Endodermal cell (in vitro differentiated cells): ENCODE measurements around the gene USP37. TPM values are rescaled to one million over a fixed set of nuclear protein-coding genes. Genes with fewer than 3 reads are reported as not detected.

Experiments
- DNase-seq: peaks from one replicate; pipeline ENCODE4 v3.0.0-alpha.2; 2017
- H3K27ac ChIP-seq: 2 replicates; pipeline ENCODE4 v1.5.1; 2013; ENCODE audit warnings: mild to moderate bottlenecking, low read depth, low read length, moderate library complexity
- H3K27me3 ChIP-seq: 2 replicates; pipeline ENCODE4 v1.6.1; 2013; ENCODE audit warnings: mild to moderate bottlenecking, low read length, moderate library complexity; ENCODE audit not compliant: insufficient read depth, control insufficient read depth, poor library complexity, severe bottlenecking
- H3K36me3 ChIP-seq: 2 replicates; pipeline ENCODE4 v1.7.0; 2013; ENCODE audit warnings: mild to moderate bottlenecking, low read length, moderate library complexity; ENCODE audit not compliant: control insufficient read depth, insufficient read depth
- H3K4me1 ChIP-seq: one replicate; pipeline ENCODE4 v1.7.0; 2013; ENCODE audit warnings: low read length; ENCODE audit not compliant: control insufficient read depth, insufficient read depth
- H3K4me3 ChIP-seq: 2 replicates; pipeline ENCODE4 v1.5.1; 2013; ENCODE audit warnings: mild to moderate bottlenecking, low read length, moderate library complexity
- H3K9ac ChIP-seq: 2 replicates; pipeline ENCODE4 v1.6.1; 2013; ENCODE audit warnings: mild to moderate bottlenecking, low read length, moderate library complexity; ENCODE audit not compliant: poor library complexity, severe bottlenecking; ENCODE audit errors: extremely low read depth
- H3K9me3 ChIP-seq: 2 replicates; pipeline ENCODE4 v1.6.1; 2013; ENCODE audit warnings: mild to moderate bottlenecking, low read length, moderate library complexity; ENCODE audit not compliant: control insufficient read depth
- H3K27ac Mint-ChIP-seq: 2 replicates; pipeline ENCODE4 v1.8.0; 2020; ENCODE audit warnings: mixed read lengths
- H3K27me3 Mint-ChIP-seq: 2 replicates; pipeline ENCODE4 v1.8.0; 2021; ENCODE audit warnings: mild to moderate bottlenecking, mixed read lengths; ENCODE audit not compliant: insufficient read depth
- H3K36me3 Mint-ChIP-seq: 2 replicates; pipeline ENCODE4 v1.8.0; 2020; ENCODE audit warnings: low read depth, mixed read lengths
- H3K4me1 Mint-ChIP-seq: 2 replicates; pipeline ENCODE4 v1.8.0; 2020; ENCODE audit warnings: mixed read lengths
- H3K4me3 Mint-ChIP-seq: 2 replicates; pipeline ENCODE4 v1.8.0; 2020; ENCODE audit warnings: mild to moderate bottlenecking, moderate library complexity, mixed read lengths
- H3K9me3 Mint-ChIP-seq: 2 replicates; pipeline ENCODE4 v1.8.0; 2020; ENCODE audit warnings: mild to moderate bottlenecking, mixed read lengths
- WGBS, 2 experiments: methylation state at CpG; one replicate each; pipeline versions ENCODE4 v1.1.5 to v1.1.7; 2013; ENCODE audit warnings: missing lambda C conversion rate in 2 of 2, mixed read lengths in 1 of 2; ENCODE audit not compliant: insufficient coverage in 1 of 2, insufficient read length in 1 of 2; 5-methylcytosine and 5-hydroxymethylcytosine counted together
- total RNA-seq, 2 donors: library from RNA; stranded (reverse); fragmentation: NEBNext Ultra II Directional in 1 of 2; extraction: Animal tissue kit (Norgen Biotek cat#: 25700) in 1 of 2; gene quantifications; 2 replicates in 1 of 2; 3 replicates in 1 of 2; pipeline ENCODE4 v1.2.1, GENCODE V29; 2021
- TF ChIP-seq, protein P1 (sequence below): fragments of 200-600 bp; sonication (generic); conservative IDR thresholded peaks from 2 replicates; pipeline ENCODE4 v1.5.0; 2021; ENCODE audit warnings: antibody characterized with exemption, mild to moderate bottlenecking

The USP37 gene
- total RNA-seq, 2 donors from 2014 or later: 23.2 to 24.0 TPM

DNA sequence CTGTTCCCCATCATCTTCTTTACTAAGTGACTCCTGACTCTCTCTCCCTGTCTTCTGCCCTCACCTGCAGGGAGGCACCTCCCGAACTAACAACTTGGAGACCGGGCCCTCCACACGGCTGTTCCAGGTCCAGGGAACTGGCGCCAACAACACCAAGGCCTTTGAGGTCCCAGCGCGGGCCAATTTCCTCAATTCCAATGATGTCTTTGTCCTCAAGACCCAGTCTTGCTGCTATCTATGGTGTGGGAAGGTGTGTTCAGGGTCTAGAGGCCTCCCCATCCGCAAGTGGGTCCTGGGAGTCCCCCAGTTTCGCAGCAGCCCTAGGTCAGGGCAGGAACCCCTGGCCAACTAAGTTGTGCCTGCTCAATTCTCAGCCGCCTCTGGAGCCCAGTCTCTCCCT, 133.7 kb downstream of the USP37 start:
- H3K9ac ChIP-seq: no peak overlapping the region
- no peak overlapping the region for H3K4me3 ChIP-seq
- H3K4me1 ChIP-seq: no peaks in the 10 kb centered on the region
- Mint-ChIP-seq H3K36me3 (peaks cover 29% of the 10 kb centered on the region), H3K27ac (no peak overlapping the region), H3K4me3 (no peak overlapping the region), H3K9me3 (no peaks in the 10 kb centered on the region), H3K4me1 (no peaks in the 10 kb centered on the region), H3K27me3 (no peaks in the 10 kb centered on the region)
- H3K27ac ChIP-seq: no peak overlapping the region
- H3K9me3 ChIP-seq: no peaks in the 10 kb centered on the region
- TF ChIP-seq, protein P1, sequence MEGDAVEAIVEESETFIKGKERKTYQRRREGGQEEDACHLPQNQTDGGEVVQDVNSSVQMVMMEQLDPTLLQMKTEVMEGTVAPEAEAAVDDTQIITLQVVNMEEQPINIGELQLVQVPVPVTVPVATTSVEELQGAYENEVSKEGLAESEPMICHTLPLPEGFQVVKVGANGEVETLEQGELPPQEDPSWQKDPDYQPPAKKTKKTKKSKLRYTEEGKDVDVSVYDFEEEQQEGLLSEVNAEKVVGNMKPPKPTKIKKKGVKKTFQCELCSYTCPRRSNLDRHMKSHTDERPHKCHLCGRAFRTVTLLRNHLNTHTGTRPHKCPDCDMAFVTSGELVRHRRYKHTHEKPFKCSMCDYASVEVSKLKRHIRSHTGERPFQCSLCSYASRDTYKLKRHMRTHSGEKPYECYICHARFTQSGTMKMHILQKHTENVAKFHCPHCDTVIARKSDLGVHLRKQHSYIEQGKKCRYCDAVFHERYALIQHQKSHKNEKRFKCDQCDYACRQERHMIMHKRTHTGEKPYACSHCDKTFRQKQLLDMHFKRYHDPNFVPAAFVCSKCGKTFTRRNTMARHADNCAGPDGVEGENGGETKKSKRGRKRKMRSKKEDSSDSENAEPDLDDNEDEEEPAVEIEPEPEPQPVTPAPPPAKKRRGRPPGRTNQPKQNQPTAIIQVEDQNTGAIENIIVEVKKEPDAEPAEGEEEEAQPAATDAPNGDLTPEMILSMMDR: no peak
- no peak for DNase-seq
- 91 to 100% methylated on average over 2 to 9 of the region's 9 CpGs for WGBS, 2 experiments
- H3K36me3 ChIP-seq: peaks cover 10% of the 10 kb centered on the region
- H3K27me3 ChIP-seq: no peaks in the 10 kb centered on the region

DNA sequence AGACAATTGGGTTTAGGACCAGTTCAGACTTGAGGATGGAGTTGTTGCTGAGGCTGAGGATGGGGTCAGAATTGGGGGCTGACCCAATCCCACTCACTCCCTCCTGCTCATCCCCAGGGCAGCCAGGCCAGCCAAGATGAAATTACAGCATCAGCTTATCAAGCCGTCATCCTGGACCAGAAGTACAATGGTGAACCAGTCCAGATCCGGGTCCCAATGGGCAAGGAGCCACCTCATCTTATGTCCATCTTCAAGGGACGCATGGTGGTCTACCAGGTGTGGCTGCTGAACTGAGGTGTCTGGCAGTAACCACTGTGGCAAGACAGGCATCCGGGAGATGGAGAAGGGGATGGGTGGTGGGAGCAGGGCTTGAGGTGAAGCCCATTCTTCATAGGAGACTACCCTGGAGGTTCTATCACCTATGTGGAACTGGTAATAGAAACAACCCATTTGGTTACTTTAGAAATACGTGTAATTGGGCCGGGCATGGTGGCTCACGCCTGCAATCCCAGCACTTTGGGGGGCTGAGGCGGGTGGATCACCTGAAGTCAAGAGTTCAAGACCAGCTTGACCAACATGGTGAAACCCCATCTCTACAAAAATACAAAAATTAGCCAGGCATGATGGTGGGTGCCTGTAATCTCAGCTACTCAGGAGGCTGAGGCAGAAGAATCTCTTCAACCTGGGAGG, 135.3 kb downstream of the USP37 start:
- no peak overlapping the region for H3K9ac ChIP-seq
- no peak for DNase-seq
- Mint-ChIP-seq H3K4me1 (no peaks in the 10 kb centered on the region), H3K9me3 (no peaks in the 10 kb centered on the region), H3K27ac (no peak overlapping the region), H3K27me3 (no peaks in the 10 kb centered on the region), H3K4me3 (no peak overlapping the region), H3K36me3 (peaks cover 35% of the 10 kb centered on the region)
- H3K27ac ChIP-seq: no peak overlapping the region
- H3K4me1 ChIP-seq: no peaks in the 10 kb centered on the region
- H3K4me3 ChIP-seq: no peak overlapping the region
- no peaks in the 10 kb centered on the region for H3K27me3 ChIP-seq
- H3K9me3 ChIP-seq: no peaks in the 10 kb centered on the region
- H3K36me3 ChIP-seq: peaks cover 8% of the 10 kb centered on the region
- TF ChIP-seq, protein P1: no peak
- WGBS, 2 experiments: 95 to 96% methylated on average over 6 to 8 of the region's 8 CpGs

DNA sequence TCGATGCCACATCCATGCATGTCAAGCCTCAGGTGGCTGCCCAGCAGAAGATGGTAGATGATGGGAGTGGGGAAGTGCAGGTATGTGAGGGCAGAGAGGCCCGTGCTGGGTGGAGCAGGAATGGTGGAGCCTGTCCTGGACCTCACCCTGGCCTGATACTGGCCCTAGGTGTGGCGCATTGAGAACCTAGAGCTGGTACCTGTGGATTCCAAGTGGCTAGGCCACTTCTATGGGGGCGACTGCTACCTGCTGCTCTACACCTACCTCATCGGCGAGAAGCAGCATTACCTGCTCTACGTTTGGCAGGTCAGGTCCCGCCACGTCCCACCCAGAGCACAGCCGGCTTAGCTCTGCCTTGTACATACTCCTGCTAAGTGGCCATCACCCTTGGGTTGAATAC, 136.3 kb downstream of the USP37 start:
- H3K9me3 Mint-ChIP-seq: no peaks in the 10 kb centered on the region
- Histone ChIP-seq H3K27ac (no peak overlapping the region), H3K9ac (no peak overlapping the region), H3K4me3 (no peak overlapping the region), H3K27me3 (no peaks in the 10 kb centered on the region), H3K4me1 (no peaks in the 10 kb centered on the region), H3K36me3 (peaks cover 8% of the 10 kb centered on the region), H3K9me3 (no peaks in the 10 kb centered on the region)
- DNase-seq: no peak
- H3K27me3 Mint-ChIP-seq: no peaks in the 10 kb centered on the region
- H3K27ac Mint-ChIP-seq: no peak overlapping the region
- 93 to 97% methylated on average over 6 to 10 of the region's 10 CpGs for WGBS, 2 experiments
- H3K4me3 Mint-ChIP-seq: no peak overlapping the region
- TF ChIP-seq, protein P1: no peak
- H3K36me3 Mint-ChIP-seq: peaks cover 35% of the 10 kb centered on the region
- H3K4me1 Mint-ChIP-seq: no peaks in the 10 kb centered on the region
